Measurements from ENCODE around the gene CCDC13.

CCDC13 gene

GRCh38 chr3:42804106-42804830 lies 31.2 kb upstream of the CCDC13 start, which contains the start of gene HIGD1A:
Gene HIGD1A (minus strand): TSS chr3:42804490. CDS start chr3:42794253, 10,237 bp downstream.
- peak; percentile 97 for DNase-seq (ENCODE audit: low spot score)
- ChIA-PET CTCF (no interaction called here), POLR2A (ENCODE audit: low non-redundant PET) (interaction anchor here (0.6 to 1.7 kb wide), 3 partner anchors 25 to 221 kb away, joined by 3 to 4 read pairs (median 3); no protein-coding TSS in a partner anchor)
- TF ChIP-seq CTCF (conservative IDR thresholded peaks at IDR 0.05; ENCODE audit: low read depth), result no peak
- H3K27ac ChIP-seq, result peak within 1 kb of the TSS; percentile 91

- peak overlapping the region; percentile 91 for H3K27ac ChIP-seq
- POLR2A ChIA-PET (ENCODE audit: low non-redundant PET), result no interaction called here
- DNase-seq (ENCODE audit: low spot score), result peak; percentile 26
- CTCF ChIA-PET, result no interaction called here
- TF ChIP-seq CTCF (conservative IDR thresholded peaks at IDR 0.05; ENCODE audit: low read depth), result no peak
Measured at GRCh38 chr3:42803414-42804105, 30.5 kb upstream of the CCDC13 start.

- no peak for DNase-seq (ENCODE audit: low spot score)
- CTCF ChIA-PET, result no interaction called here
- peak overlapping the region; percentile 91 for H3K27ac ChIP-seq
- POLR2A ChIA-PET (ENCODE audit: low non-redundant PET), result no interaction called here
- no peak for TF ChIP-seq CTCF (conservative IDR thresholded peaks at IDR 0.05; ENCODE audit: low read depth)
Measured at GRCh38 chr3:42802876-42803413, 29.9 kb upstream of the CCDC13 start.

GRCh38 chr3:42801784-42802183 lies 28.7 kb upstream of the CCDC13 start:
- ChIA-PET CTCF (no interaction called here), POLR2A (ENCODE audit: low non-redundant PET) (no interaction called here)
- no peak for DNase-seq (ENCODE audit: low spot score)
- no peak overlapping the region for H3K27ac ChIP-seq
- TF ChIP-seq CTCF (conservative IDR thresholded peaks at IDR 0.05; ENCODE audit: low read depth), result no peak

- no peak for DNase-seq (ENCODE audit: low spot score)
- ChIA-PET POLR2A (ENCODE audit: low non-redundant PET) (no interaction called here), CTCF (no interaction called here)
- TF ChIP-seq CTCF (conservative IDR thresholded peaks at IDR 0.05; ENCODE audit: low read depth), result no peak
- H3K27ac ChIP-seq, result no peak overlapping the region
Measured at GRCh38 chr3:42801048-42801620, 28.1 kb upstream of the CCDC13 start.

- ChIA-PET CTCF (no interaction called here), POLR2A (ENCODE audit: low non-redundant PET) (no interaction called here)
- no peak for TF ChIP-seq CTCF (conservative IDR thresholded peaks at IDR 0.05; ENCODE audit: low read depth)
- no peak overlapping the region for H3K27ac ChIP-seq
- no peak for DNase-seq (ENCODE audit: low spot score)
Measured at GRCh38 chr3:42800251-42800650, 27.2 kb upstream of the CCDC13 start.
